ENCODE measurements around the gene RALGDS.

Gene RALGDS

GRCh38 chr9:133051281-133051900 is 69.6 kb downstream of the RALGDS start:
- DNase-seq (ENCODE audit: low spot score): no peak

- DNase-seq (ENCODE audit: low spot score): no peak
These were observed 70.3 kb downstream of the RALGDS start for GRCh38 chr9:133050781-133051180.

GRCh38 chr9:133050142-133050541 is 70.9 kb downstream of the RALGDS start:
- no peak for DNase-seq (ENCODE audit: low spot score)

GRCh38 chr9:133049043-133049442 is 72.0 kb downstream of the RALGDS start:
- no peak for DNase-seq (ENCODE audit: low spot score)

- DNase-seq (ENCODE audit: low spot score): no peak
These were observed 72.4 kb downstream of the RALGDS start for GRCh38 chr9:133048595-133048994.
